NCI-H2029 treated with DMSO at 0.1 percent for 48 hours (cell line): ENCODE data around the gene F2R.

Source experiments
- DNase-seq: peaks from one replicate; lab custom pipeline; 2025; lab: John Stamatoyannopoulos, UW

Gene F2R

GRCh38 chr5:76690704-76691466 lies 25.0 kb upstream of the F2R start:
- no peak for DNase-seq

- no peak for DNase-seq
Observed at GRCh38 chr5:76691467-76692273, 24.3 kb upstream of the F2R start.

- DNase-seq: no peak
Observed at GRCh38 chr5:76692274-76692540, 23.7 kb upstream of the F2R start.

- no peak for DNase-seq
Observed at GRCh38 chr5:76692651-76693050, 23.3 kb upstream of the F2R start.

- DNase-seq: no peak
Observed at GRCh38 chr5:76693141-76693540, 22.8 kb upstream of the F2R start.

GRCh38 chr5:76694317-76694716 lies 21.6 kb upstream of the F2R start:
- no peak for DNase-seq

- DNase-seq: no peak
Observed at GRCh38 chr5:76695346-76695745, 20.6 kb upstream of the F2R start.

GRCh38 chr5:76696251-76696650 lies 19.7 kb upstream of the F2R start:
- no peak for DNase-seq

- no peak for DNase-seq
Observed at GRCh38 chr5:76697670-76698069, 18.3 kb upstream of the F2R start.

- DNase-seq: no peak
Observed at GRCh38 chr5:76700571-76700970, 15.4 kb upstream of the F2R start.

GRCh38 chr5:76701298-76701697 lies 14.6 kb upstream of the F2R start:
- no peak for DNase-seq

- no peak for DNase-seq
Observed at GRCh38 chr5:76703707-76704106, 12.2 kb upstream of the F2R start.

- no peak for DNase-seq
Observed at GRCh38 chr5:76704131-76704663, 11.7 kb upstream of the F2R start.

- no peak for DNase-seq
Observed at GRCh38 chr5:76705574-76705973, 10.4 kb upstream of the F2R start.

- no peak for DNase-seq
Observed at GRCh38 chr5:76709762-76710161, 6.2 kb upstream of the F2R start.

GRCh38 chr5:76710991-76711390 lies 4.9 kb upstream of the F2R start:
- DNase-seq: no peak

GRCh38 chr5:76714751-76715485 lies 1.0 kb upstream of the F2R start:
- no peak for DNase-seq

GRCh38 chr5:76715486-76715735 lies 515 bp upstream of the F2R start:
- no peak for DNase-seq

GRCh38 chr5:76716456-76717157 lies 681 bp downstream of the F2R start:
- no peak for DNase-seq

GRCh38 chr5:76717222-76718083 lies 1.5 kb downstream of the F2R start:
- no peak for DNase-seq

- DNase-seq: no peak
Observed at GRCh38 chr5:76718381-76718832, 2.5 kb downstream of the F2R start.
